H1 (cell line): ENCODE results near the gene PXK. TPM values are rescaled to one million over a fixed set of nuclear protein-coding genes. Genes with fewer than 3 reads are reported as not detected.

ENCODE experiments used
- BRCA1 ChIP-seq: IDR thresholded peaks from 2 replicates; pipeline ENCODE4 v1.6.1; 2012; ENCODE audit warnings: low read depth, low read length, improper control_type of control experiment
- CEBPB ChIP-seq: IDR thresholded peaks from 2 replicates; pipeline ENCODE4 v1.6.1; 2012; ENCODE audit warnings: low read depth, low read length
- CHD1 ChIP-seq: IDR thresholded peaks from 2 replicates; pipeline ENCODE4 v1.6.1; 2012; ENCODE audit warnings: low read depth, low read length, improper control_type of control experiment
- EGR1 ChIP-seq: IDR thresholded peaks from 2 replicates; pipeline ENCODE4 v1.6.1; 2011; ENCODE audit warnings: low read depth, low read length, borderline replicate concordance
- JUND ChIP-seq: IDR thresholded peaks from 2 replicates; pipeline ENCODE4 v1.6.1; 2011; ENCODE audit warnings: mild to moderate bottlenecking, improper control_type of control experiment, low read length
- MAFK ChIP-seq: IDR thresholded peaks from 2 replicates; pipeline ENCODE4 v1.6.1; 2012; ENCODE audit warnings: low read depth, mild to moderate bottlenecking, improper control_type of control experiment, low read length
- NRF1 ChIP-seq: IDR thresholded peaks from 2 replicates; pipeline ENCODE4 v1.6.1; 2011; ENCODE audit warnings: mild to moderate bottlenecking, low read depth, low read length, improper control_type of control experiment
- PHF8 ChIP-seq: fragments of 200-600 bp; sonication (generic); conservative IDR thresholded peaks from 2 replicates; pipeline ENCODE4 v1.7.1; 2012; ENCODE audit warnings: low read depth, mild to moderate bottlenecking, inconsistent platforms, low read length, moderate library complexity
- POLR2AphosphoS5 ChIP-seq: IDR thresholded peaks from 2 replicates; pipeline ENCODE4 v1.6.1; 2011; ENCODE audit warnings: low read depth, low read length
- POU5F1 ChIP-seq: IDR thresholded peaks from 2 replicates; pipeline ENCODE4 v1.6.1; 2011; ENCODE audit warnings: low read depth, mild to moderate bottlenecking, low read length, moderate library complexity
- RAD21 ChIP-seq, 2 experiments: IDR thresholded peaks in 1 of 2; conservative IDR thresholded peaks in 1 of 2; 2 replicates each; pipeline ENCODE4 v1.6.1; 2011; ENCODE audit warnings: low read depth in 2 of 2, low read length in 2 of 2, improper control_type of control experiment in 1 of 2, inconsistent platforms in 1 of 2, mild to moderate bottlenecking in 1 of 2, moderate library complexity in 1 of 2
- SP2 ChIP-seq: IDR thresholded peaks from 2 replicates; pipeline ENCODE4 v1.6.1; 2012; ENCODE audit warnings: mild to moderate bottlenecking, low read length, inconsistent platforms
- YY1 ChIP-seq: IDR thresholded peaks from 2 replicates; pipeline ENCODE4 v1.6.1; 2011; ENCODE audit warnings: low read depth, mild to moderate bottlenecking, low read length
- polyA plus RNA-seq, 7 experiments: library from polyadenylated mRNA; depleted of rRNA in 3 of 7; stranded (reverse) in 5 of 7; unstranded in 2 of 7; fragments of >200 nt in 5 of 7; fragments of 200-250 nt in 2 of 7; gene quantifications; 1 replicate in 5 of 7; 2 replicates in 1 of 7; 4 replicates in 1 of 7; pipeline versions ENCODE4 v1.2.1 to v1.2.3, GENCODE V29; 2011 to 2013; ENCODE audit warnings: missing spikeins in 2 of 7, mixed read lengths in 2 of 7
- total RNA-seq: library from RNA; stranded (reverse); fragmentation: NEBNext Ultra II Directional; extraction: Animal tissue kit (Norgen Biotek cat#: 25700); gene quantifications from 2 replicates; pipeline ENCODE4 v1.2.1, GENCODE V29; 2021
- TF ChIP-seq, protein P1 (sequence below): fragments of 300-600 bp; sonication (generic); IDR thresholded peaks from 2 replicates; pipeline ENCODE4 v1.7.1; 2012; ENCODE audit warnings: low read length, moderate library complexity, mild to moderate bottlenecking, inconsistent platforms; ENCODE audit not compliant: insufficient replicate concordance

Gene PXK
- total and polyA plus RNA-seq, 2 of the 8 experiments (the other 6 are each of a cell fraction or from before 2014, with no cell fraction given): 3.5 to 7.1 TPM

DNA sequence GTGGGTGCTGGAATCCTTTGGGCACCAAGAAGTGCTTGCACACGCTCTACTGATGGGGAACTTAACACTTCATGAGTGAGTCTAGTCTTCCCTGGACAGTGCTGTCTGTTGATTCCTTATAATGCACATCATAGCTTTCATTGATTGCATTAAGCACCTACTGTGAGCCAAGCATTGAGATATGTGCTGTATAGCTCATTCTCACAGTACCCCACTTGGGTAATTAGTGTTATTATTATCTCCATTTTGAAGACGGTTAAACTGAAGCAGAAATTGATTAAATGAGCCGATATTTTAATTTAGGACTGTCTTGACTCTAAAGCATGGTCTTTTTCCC, 101.4 kb downstream of the PXK start (continued):
- TF ChIP-seq, protein P1, sequence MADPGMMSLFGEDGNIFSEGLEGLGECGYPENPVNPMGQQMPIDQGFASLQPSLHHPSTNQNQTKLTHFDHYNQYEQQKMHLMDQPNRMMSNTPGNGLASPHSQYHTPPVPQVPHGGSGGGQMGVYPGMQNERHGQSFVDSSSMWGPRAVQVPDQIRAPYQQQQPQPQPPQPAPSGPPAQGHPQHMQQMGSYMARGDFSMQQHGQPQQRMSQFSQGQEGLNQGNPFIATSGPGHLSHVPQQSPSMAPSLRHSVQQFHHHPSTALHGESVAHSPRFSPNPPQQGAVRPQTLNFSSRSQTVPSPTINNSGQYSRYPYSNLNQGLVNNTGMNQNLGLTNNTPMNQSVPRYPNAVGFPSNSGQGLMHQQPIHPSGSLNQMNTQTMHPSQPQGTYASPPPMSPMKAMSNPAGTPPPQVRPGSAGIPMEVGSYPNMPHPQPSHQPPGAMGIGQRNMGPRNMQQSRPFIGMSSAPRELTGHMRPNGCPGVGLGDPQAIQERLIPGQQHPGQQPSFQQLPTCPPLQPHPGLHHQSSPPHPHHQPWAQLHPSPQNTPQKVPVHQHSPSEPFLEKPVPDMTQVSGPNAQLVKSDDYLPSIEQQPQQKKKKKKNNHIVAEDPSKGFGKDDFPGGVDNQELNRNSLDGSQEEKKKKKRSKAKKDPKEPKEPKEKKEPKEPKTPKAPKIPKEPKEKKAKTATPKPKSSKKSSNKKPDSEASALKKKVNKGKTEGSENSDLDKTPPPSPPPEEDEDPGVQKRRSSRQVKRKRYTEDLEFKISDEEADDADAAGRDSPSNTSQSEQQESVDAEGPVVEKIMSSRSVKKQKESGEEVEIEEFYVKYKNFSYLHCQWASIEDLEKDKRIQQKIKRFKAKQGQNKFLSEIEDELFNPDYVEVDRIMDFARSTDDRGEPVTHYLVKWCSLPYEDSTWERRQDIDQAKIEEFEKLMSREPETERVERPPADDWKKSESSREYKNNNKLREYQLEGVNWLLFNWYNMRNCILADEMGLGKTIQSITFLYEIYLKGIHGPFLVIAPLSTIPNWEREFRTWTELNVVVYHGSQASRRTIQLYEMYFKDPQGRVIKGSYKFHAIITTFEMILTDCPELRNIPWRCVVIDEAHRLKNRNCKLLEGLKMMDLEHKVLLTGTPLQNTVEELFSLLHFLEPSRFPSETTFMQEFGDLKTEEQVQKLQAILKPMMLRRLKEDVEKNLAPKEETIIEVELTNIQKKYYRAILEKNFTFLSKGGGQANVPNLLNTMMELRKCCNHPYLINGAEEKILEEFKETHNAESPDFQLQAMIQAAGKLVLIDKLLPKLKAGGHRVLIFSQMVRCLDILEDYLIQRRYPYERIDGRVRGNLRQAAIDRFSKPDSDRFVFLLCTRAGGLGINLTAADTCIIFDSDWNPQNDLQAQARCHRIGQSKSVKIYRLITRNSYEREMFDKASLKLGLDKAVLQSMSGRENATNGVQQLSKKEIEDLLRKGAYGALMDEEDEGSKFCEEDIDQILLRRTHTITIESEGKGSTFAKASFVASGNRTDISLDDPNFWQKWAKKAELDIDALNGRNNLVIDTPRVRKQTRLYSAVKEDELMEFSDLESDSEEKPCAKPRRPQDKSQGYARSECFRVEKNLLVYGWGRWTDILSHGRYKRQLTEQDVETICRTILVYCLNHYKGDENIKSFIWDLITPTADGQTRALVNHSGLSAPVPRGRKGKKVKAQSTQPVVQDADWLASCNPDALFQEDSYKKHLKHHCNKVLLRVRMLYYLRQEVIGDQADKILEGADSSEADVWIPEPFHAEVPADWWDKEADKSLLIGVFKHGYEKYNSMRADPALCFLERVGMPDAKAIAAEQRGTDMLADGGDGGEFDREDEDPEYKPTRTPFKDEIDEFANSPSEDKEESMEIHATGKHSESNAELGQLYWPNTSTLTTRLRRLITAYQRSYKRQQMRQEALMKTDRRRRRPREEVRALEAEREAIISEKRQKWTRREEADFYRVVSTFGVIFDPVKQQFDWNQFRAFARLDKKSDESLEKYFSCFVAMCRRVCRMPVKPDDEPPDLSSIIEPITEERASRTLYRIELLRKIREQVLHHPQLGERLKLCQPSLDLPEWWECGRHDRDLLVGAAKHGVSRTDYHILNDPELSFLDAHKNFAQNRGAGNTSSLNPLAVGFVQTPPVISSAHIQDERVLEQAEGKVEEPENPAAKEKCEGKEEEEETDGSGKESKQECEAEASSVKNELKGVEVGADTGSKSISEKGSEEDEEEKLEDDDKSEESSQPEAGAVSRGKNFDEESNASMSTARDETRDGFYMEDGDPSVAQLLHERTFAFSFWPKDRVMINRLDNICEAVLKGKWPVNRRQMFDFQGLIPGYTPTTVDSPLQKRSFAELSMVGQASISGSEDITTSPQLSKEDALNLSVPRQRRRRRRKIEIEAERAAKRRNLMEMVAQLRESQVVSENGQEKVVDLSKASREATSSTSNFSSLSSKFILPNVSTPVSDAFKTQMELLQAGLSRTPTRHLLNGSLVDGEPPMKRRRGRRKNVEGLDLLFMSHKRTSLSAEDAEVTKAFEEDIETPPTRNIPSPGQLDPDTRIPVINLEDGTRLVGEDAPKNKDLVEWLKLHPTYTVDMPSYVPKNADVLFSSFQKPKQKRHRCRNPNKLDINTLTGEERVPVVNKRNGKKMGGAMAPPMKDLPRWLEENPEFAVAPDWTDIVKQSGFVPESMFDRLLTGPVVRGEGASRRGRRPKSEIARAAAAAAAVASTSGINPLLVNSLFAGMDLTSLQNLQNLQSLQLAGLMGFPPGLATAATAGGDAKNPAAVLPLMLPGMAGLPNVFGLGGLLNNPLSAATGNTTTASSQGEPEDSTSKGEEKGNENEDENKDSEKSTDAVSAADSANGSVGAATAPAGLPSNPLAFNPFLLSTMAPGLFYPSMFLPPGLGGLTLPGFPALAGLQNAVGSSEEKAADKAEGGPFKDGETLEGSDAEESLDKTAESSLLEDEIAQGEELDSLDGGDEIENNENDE: no peak
- TF ChIP-seq BRCA1 (no peak), JUND (no peak), YY1 (no peak), EGR1 (no peak), MAFK (no peak), RAD21 (IDR thresholded peaks at IDR 0.05 in 1 of 2, conservative IDR thresholded peaks at IDR 0.05 in 1 of 2; ENCODE audit: low read depth in 2 of 2, low read length in 2 of 2) (no peak), PHF8 (no peak), CHD1 (no peak), SP2 (no peak), POU5F1 (no peak), POLR2AphosphoS5 (no peak), NRF1 (no peak), CEBPB (no peak)
